Activated CD4-positive, alpha-beta T cell treated with anti-CD3 and anti-CD28 coated beads, Interleukin-2, Interleukin-6, amounts not matched to agents 100 ng/mL and 50 ng/mL, durations not matched to agents 16 hours and 8 hours (primary cell): Measurements from ENCODE around the gene SPEF2.
A peak's percentile ranks its signal among the peaks of the same experiment; 100 is the strongest.

Experiments
- DNase-seq: peaks from one replicate; pipeline ENCODE4 v3.0.0-alpha.2; 2020

SPEF2 gene

GRCh38 chr5:35617435-35618303 lies at the start of gene SPEF2:
SPEF2 (plus strand) TSS chr5:35617863; CDS start chr5:35617998, 135 bp downstream.
- peak; percentile 92 for DNase-seq

- no peak for DNase-seq
Measured at GRCh38 chr5:35575578-35575977, 42.1 kb upstream of the SPEF2 start.

GRCh38 chr5:35587419-35587818 lies 30.2 kb upstream of the SPEF2 start:
- no peak for DNase-seq

- no peak for DNase-seq
Measured at GRCh38 chr5:35593338-35593737, 24.3 kb upstream of the SPEF2 start.

GRCh38 chr5:35598707-35599370 lies 18.8 kb upstream of the SPEF2 start:
- no peak for DNase-seq

GRCh38 chr5:35600591-35600990 lies 17.1 kb upstream of the SPEF2 start:
- no peak for DNase-seq

GRCh38 chr5:35608881-35609779 lies 8.5 kb upstream of the SPEF2 start:
- DNase-seq: no peak

- DNase-seq: no peak
Measured at GRCh38 chr5:35617060-35617434, 616 bp upstream of the SPEF2 start.

- no peak for DNase-seq
Measured at GRCh38 chr5:35618304-35618636, 607 bp downstream of the SPEF2 start.

GRCh38 chr5:35618781-35619180 lies 1.1 kb downstream of the SPEF2 start:
- peak; percentile 65 for DNase-seq

- peak; percentile 68 for DNase-seq
Measured at GRCh38 chr5:35622974-35623373, 5.3 kb downstream of the SPEF2 start.

- no peak for DNase-seq
Measured at GRCh38 chr5:35623991-35624390, 6.3 kb downstream of the SPEF2 start.

- DNase-seq: peak; percentile 65
Measured at GRCh38 chr5:35626108-35626507, 8.4 kb downstream of the SPEF2 start.

GRCh38 chr5:35626553-35626952 lies 8.9 kb downstream of the SPEF2 start:
- DNase-seq: no peak

- no peak for DNase-seq
Measured at GRCh38 chr5:35634326-35634725, 16.7 kb downstream of the SPEF2 start.

GRCh38 chr5:35640623-35641022 lies 23.0 kb downstream of the SPEF2 start:
- DNase-seq: no peak

- DNase-seq: no peak
Measured at GRCh38 chr5:35644543-35644942, 26.9 kb downstream of the SPEF2 start.

- no peak for DNase-seq
Measured at GRCh38 chr5:35647128-35647527, 29.5 kb downstream of the SPEF2 start.

GRCh38 chr5:35647712-35648111 lies 30.0 kb downstream of the SPEF2 start:
- DNase-seq: no peak

GRCh38 chr5:35651002-35651756 lies 33.5 kb downstream of the SPEF2 start:
- DNase-seq: peak; percentile 76

GRCh38 chr5:35656721-35657120 lies 39.1 kb downstream of the SPEF2 start:
- DNase-seq: no peak

GRCh38 chr5:35657877-35658276 lies 40.2 kb downstream of the SPEF2 start:
- DNase-seq: no peak

- no peak for DNase-seq
Measured at GRCh38 chr5:35659556-35659955, 41.9 kb downstream of the SPEF2 start.
